ENCODE measurements around the gene ELL3.
"Not testable (repeated sequence)": the region's sequence is repeated elsewhere in the genome, so short reads cannot be mapped to it uniquely, and the experiment has no call there.

The ELL3 gene

GRCh38 chr15:43791993-43792760 lies 15.4 kb upstream of the ELL3 start, which contains the start of gene SERF2:
TSS of gene SERF2 (plus strand) at chr15:43792320. CDS start at chr15:43792377, 57 bp downstream.
- DNase-seq = peak; percentile 97

- DNase-seq = no peak
These were observed 12.6 kb upstream of the ELL3 start for GRCh38 chr15:43789409-43789808.

GRCh38 chr15:43779016-43779415 lies 2.2 kb upstream of the ELL3 start:
- DNase-seq = no peak

- peak; percentile 41 for DNase-seq
These were observed 625 bp upstream of the ELL3 start for GRCh38 chr15:43777267-43777914.

GRCh38 chr15:43776101-43776717 lies 557 bp downstream of the ELL3 start:
- DNase-seq = no peak

- DNase-seq = peak; percentile 76
These were observed 1.3 kb downstream of the ELL3 start for GRCh38 chr15:43775411-43775965.

GRCh38 chr15:43774062-43774461 lies 2.7 kb downstream of the ELL3 start:
- DNase-seq = no peak

- no peak for DNase-seq
These were observed 4.1 kb downstream of the ELL3 start for GRCh38 chr15:43772624-43773023.

- no peak for DNase-seq
These were observed 5.0 kb downstream of the ELL3 start for GRCh38 chr15:43771816-43772215.

GRCh38 chr15:43769584-43770228 lies 7.1 kb downstream of the ELL3 start:
- peak; percentile 2 for DNase-seq

GRCh38 chr15:43763819-43764446 lies 12.8 kb downstream of the ELL3 start:
- DNase-seq = no peak

- no peak for DNase-seq
These were observed 13.9 kb downstream of the ELL3 start for GRCh38 chr15:43762824-43763223.

- DNase-seq = no peak
These were observed 24.9 kb downstream of the ELL3 start for GRCh38 chr15:43751885-43752284.

GRCh38 chr15:43749690-43750345 lies 26.9 kb downstream of the ELL3 start:
- DNase-seq = no peak

GRCh38 chr15:43748376-43748775 lies 28.4 kb downstream of the ELL3 start:
- no peak for DNase-seq

- peak; percentile 36 for DNase-seq
These were observed 29.9 kb downstream of the ELL3 start for GRCh38 chr15:43746903-43747309.

- peak; percentile 51 for DNase-seq
These were observed 30.4 kb downstream of the ELL3 start, which contains the start of gene PDIA3 for GRCh38 chr15:43746245-43746902. TSS of gene PDIA3 (plus strand) at chr15:43746438. CDS start at chr15:43746540, 102 bp downstream.

GRCh38 chr15:43735416-43735815 lies 41.4 kb downstream of the ELL3 start:
- DNase-seq = no peak

GRCh38 chr15:43728053-43728725 lies 48.6 kb downstream of the ELL3 start:
- not testable (repeated sequence) for DNase-seq

GRCh38 chr15:43726306-43726705 lies 50.5 kb downstream of the ELL3 start:
- DNase-seq = not testable (repeated sequence)

GRCh38 chr15:43723151-43723550 lies 53.6 kb downstream of the ELL3 start:
- DNase-seq = no peak

All from NCI-H524 treated with DMSO at 0.1 percent for 48 hours (cell line).